Right atrium auricular region (tissue), 2 donors: ENCODE results near the gene GPX3. TPM values are rescaled to one million over a fixed set of nuclear protein-coding genes. Genes with fewer than 3 reads are reported as not detected.
A peak's percentile ranks its signal among the peaks of the same experiment; 100 is the strongest.

Experiments
- DNase-seq: peaks from one replicate; pipeline ENCODE4 v3.0.0-alpha.2; 2019; ENCODE audit warnings: low spot score
- H3K27ac ChIP-seq, 2 donors: fragments of 200-600 bp; sonication (generic); 1 replicate in 1 of 2; 2 replicates in 1 of 2; pipeline ENCODE4 v1.5.1; 2016 to 2019
- H3K27me3 ChIP-seq, 2 donors: fragments of 200-600 bp; sonication (generic); one replicate each; pipeline versions ENCODE4 v1.5.1 to v1.6.0; 2017 to 2019
- H3K36me3 ChIP-seq: fragments of 200-600 bp; sonication (generic); one replicate; pipeline ENCODE4 v1.5.1; 2016
- H3K4me1 ChIP-seq, 2 donors: fragments of 200-600 bp; sonication (generic); one replicate each; pipeline versions ENCODE4 v1.5.1 to v1.6.0; 2017 to 2019
- H3K4me3 ChIP-seq, 2 donors: fragments of 200-600 bp; sonication (generic); 1 replicate in 1 of 2; 2 replicates in 1 of 2; pipeline ENCODE4 v1.5.1; 2017 to 2019; ENCODE audit warnings: mild to moderate bottlenecking in 1 of 2, moderate library complexity in 1 of 2
- H3K9me3 ChIP-seq, 2 donors: fragments of 200-600 bp; sonication (generic); one replicate each; pipeline ENCODE4 v1.5.1; 2019
- total RNA-seq, 2 donors: library from RNA; depleted of rRNA; stranded (reverse); fragments of >200 nt; gene quantifications; one replicate each; pipeline ENCODE4 v1.1.0, GENCODE V29; 2016
- TF ChIP-seq, protein P1 (sequence below), 2 donors: fragments of 200-600 bp; sonication (generic); IDR thresholded peaks; one replicate each; pipeline ENCODE4 v1.5.1; 2019; ENCODE audit warnings: antibody characterized with exemption in 2 of 2

GPX3 gene
- total RNA-seq, 2 donors from 2014 or later = 2,222 to 2,480 TPM

DNA sequence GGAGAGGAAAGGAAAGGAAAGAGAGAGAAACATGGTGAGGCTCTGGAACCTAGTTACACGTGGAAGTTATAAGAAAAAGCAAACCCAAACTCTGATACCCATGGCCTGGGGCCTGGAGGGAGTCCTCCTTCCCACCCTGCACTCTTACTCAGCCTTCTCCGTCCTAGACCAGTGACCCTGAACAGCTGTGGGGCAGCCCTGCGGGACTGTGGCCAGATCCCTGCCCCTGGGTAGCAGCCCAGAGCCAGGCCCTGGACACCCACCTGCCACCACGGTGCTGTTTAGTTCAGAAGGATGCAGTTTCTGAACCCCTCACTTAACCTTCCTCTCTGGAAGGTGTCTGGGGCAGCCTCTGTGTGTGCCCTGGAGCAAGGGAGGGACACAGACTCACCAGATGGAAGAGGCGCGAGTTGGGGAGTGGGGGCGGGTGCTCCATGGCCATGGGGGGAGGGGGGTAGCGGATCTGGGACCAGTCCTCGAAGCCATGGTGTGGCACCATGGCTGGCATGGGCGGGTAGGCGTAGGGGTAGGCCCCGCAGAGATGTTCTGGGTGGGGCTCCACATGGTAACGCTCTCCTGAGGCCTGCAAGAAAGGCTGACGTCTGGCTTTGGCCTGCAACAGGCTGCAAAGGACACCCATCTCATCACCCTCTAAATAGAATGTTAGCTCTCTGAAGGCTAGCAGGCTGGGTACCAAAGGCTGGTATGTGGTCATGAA lies 13.0 kb downstream of the GPX3 start:
- no peak for DNase-seq
- TF ChIP-seq, protein P1, sequence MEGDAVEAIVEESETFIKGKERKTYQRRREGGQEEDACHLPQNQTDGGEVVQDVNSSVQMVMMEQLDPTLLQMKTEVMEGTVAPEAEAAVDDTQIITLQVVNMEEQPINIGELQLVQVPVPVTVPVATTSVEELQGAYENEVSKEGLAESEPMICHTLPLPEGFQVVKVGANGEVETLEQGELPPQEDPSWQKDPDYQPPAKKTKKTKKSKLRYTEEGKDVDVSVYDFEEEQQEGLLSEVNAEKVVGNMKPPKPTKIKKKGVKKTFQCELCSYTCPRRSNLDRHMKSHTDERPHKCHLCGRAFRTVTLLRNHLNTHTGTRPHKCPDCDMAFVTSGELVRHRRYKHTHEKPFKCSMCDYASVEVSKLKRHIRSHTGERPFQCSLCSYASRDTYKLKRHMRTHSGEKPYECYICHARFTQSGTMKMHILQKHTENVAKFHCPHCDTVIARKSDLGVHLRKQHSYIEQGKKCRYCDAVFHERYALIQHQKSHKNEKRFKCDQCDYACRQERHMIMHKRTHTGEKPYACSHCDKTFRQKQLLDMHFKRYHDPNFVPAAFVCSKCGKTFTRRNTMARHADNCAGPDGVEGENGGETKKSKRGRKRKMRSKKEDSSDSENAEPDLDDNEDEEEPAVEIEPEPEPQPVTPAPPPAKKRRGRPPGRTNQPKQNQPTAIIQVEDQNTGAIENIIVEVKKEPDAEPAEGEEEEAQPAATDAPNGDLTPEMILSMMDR (IDR thresholded peaks at IDR 0.05) = no peak
- Histone ChIP-seq H3K9me3 (no peaks in the 10 kb centered on the region), H3K36me3 (peaks cover 81% of the 10 kb centered on the region), H3K4me3 (no peak overlapping the region), H3K27ac (no peak overlapping the region), H3K4me1 (peaks cover 0 to 42% of the 10 kb centered on the region in 2 donors), H3K27me3 (no peaks in the 10 kb centered on the region)

DNA sequence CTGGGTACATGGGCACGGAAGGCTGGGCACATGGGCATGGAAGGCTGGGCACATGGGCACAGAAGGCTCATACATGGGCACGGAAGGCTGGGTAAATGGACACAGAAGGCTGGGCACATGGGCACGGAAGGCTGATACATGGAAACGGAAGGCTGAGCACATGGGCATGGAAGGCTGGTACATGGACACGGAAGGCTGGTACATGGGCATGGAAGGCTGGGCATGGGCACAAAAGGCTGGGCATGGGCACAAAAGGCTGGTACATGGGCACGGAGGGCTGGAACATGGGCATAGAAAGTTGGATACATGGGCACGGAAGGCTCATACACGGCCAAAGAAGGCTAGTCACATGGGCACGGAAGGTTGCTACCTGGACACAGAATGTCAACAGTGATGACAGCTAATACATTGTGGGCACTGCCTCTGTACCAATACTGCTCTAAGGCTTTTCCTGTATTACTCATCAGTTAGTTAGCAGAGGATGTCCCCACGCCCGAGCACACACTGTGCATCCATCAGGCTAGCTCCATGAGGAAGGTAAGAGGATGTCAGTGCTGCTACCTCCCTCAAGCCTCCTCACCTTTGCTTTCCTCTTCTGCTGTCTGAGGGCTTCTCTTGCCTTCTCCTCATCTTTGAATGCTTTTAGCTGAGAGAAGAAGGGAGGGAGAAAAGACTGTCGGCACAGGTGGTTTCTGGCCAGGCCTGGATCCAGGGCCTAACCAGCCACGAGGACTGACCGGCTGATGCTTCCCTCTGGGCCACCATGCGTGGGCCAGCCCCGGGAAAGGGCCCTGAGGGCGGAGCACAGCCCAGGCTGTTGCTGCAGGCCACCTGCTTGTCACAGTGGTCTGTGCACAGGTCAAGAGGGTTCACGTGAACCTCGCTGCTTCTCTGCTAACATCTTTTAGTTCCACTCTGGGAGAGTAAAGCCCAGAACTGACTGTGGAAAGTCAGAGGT lies 14.3 kb downstream of the GPX3 start:
- Histone ChIP-seq H3K27me3 (no peaks in the 10 kb centered on the region), H3K4me1 (peaks cover 0 to 42% of the 10 kb centered on the region in 2 donors), H3K27ac (no peak overlapping the region), H3K36me3 (peaks cover 81% of the 10 kb centered on the region), H3K9me3 (no peaks in the 10 kb centered on the region), H3K4me3 (no peak overlapping the region)
- TF ChIP-seq, protein P1 (IDR thresholded peaks at IDR 0.05) = no peak
- no peak for DNase-seq

DNA sequence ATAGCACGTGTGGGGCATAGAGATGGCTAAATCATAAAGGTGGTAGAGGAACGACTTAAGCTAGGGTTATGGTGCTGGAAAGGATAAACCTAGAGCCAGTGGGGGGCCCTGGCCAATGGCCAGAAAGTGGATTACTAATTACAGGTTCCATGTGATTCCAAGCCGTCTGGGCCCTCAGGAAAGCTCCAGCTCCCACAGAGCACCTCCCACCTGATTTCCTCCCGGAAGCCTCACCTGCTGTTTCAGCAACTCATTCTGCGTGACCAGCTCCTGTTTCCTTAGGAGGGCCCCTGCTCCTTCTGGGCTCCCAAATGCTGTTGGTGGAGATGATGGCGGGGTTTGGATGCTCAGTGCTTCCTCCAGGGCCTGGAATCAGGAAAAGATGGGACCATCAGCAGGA lies 16.2 kb downstream of the GPX3 start:
- Histone ChIP-seq H3K27ac (peak overlapping the region in 1 of 2 donors; percentile 76), H3K4me3 (no peak overlapping the region), H3K4me1 (peaks cover 0 to 39% of the 10 kb centered on the region in 2 donors), H3K27me3 (no peaks in the 10 kb centered on the region), H3K36me3 (peaks cover 69% of the 10 kb centered on the region), H3K9me3 (no peaks in the 10 kb centered on the region)
- DNase-seq = no peak
- TF ChIP-seq, protein P1 (IDR thresholded peaks at IDR 0.05) = no peak

DNA sequence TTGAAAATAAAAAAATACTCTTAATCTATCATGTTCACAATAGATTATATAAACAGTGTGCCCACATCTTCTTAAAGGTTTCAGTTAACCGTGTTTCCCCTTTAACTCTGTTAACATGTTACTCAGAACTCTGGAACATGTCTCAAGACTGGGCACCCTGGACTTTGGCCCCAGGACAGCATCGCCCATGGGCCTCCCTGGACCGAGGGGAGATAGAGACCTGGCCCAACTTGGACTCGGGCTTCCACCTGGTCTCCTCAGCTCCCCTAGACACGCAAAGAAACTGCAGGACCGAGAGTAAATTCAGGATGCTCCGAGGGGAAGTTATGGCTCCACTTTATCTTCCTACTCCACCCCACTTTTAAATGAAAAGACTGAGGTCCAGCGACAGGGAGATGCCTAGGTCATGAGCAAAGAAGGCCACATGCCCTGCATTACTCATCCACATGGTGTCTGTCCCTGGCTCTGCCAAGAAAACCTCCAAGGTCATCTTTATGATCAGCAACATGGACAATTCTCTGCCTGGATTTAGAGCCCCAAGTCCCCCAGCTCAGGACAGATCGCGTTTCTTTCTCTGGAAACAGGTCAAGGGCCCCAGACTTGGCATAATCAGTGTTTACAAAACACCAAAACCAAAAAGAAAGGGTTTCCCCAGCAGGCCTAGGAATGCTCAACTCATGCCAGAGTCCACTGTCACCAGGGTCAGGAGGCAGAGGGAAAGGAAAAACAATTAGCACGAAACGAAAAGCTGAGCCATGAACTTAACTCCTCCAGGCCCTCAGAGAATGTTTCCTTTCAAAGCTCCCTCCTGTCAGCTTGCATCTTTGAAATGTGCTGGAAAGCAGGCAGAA lies 17.4 kb downstream of the GPX3 start:
- H3K27me3 ChIP-seq = no peaks in the 10 kb centered on the region
- DNase-seq = no peak
- TF ChIP-seq, protein P1 (IDR thresholded peaks at IDR 0.05) = no peak
- H3K36me3 ChIP-seq = peaks cover 69% of the 10 kb centered on the region
- no peak overlapping the region for H3K4me3 ChIP-seq
- no peaks in the 10 kb centered on the region for H3K9me3 ChIP-seq
- peaks cover 0 to 39% of the 10 kb centered on the region in 2 donors for H3K4me1 ChIP-seq
- peak overlapping the region; percentile 76 for H3K27ac ChIP-seq

DNA sequence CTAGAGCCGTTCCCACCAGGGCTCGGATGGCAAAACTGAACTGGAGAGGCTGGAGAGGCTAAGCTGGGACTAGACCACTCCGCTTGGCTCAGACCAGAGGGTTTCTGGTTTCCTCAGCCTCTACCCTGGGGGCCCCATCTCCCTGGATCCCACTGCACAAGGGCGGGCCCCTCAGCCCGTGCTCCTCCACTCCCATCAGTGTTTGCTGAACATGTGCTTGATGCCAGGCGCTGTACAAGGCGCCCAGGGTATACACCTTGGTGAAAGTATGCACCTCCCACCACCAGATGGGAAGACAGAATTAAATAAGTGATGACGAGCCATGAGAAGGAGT lies 18.0 kb downstream of the GPX3 start:
- peaks cover 0 to 39% of the 10 kb centered on the region in 2 donors for H3K4me1 ChIP-seq
- H3K9me3 ChIP-seq = no peaks in the 10 kb centered on the region
- H3K4me3 ChIP-seq = no peak overlapping the region
- no peaks in the 10 kb centered on the region for H3K27me3 ChIP-seq
- DNase-seq = no peak
- TF ChIP-seq, protein P1 (IDR thresholded peaks at IDR 0.05) = no peak
- H3K27ac ChIP-seq = peak overlapping the region; percentile 76
- H3K36me3 ChIP-seq = peaks cover 69% of the 10 kb centered on the region
